Measurements from ENCODE around the gene CIZ1.
"Not testable (repeated sequence)": the region's sequence is repeated elsewhere in the genome, so short reads cannot be mapped to it uniquely, and the experiment has no call there.

Gene CIZ1

GRCh38 chr9:128191406-128192046 lies at the start of gene CIZ1:
Gene CIZ1, minus strand, starts transcription at chr9:128191572. Its CDS starts 715 bp downstream, at chr9:128190857.
- DNase-seq (ENCODE audit: low spot score), result peak; percentile 72

- no peak for DNase-seq (ENCODE audit: low spot score)
Observed at GRCh38 chr9:128233817-128234406, 42.5 kb upstream of the CIZ1 start.

GRCh38 chr9:128232528-128233428 lies 41.4 kb upstream of the CIZ1 start:
- no peak for DNase-seq (ENCODE audit: low spot score)

- DNase-seq (ENCODE audit: low spot score), result no peak
Observed at GRCh38 chr9:128231638-128232527, 40.5 kb upstream of the CIZ1 start.

- DNase-seq (ENCODE audit: low spot score), result not testable (repeated sequence)
Observed at GRCh38 chr9:128230897-128231296, 39.5 kb upstream of the CIZ1 start.

GRCh38 chr9:128226412-128226801 lies 35.0 kb upstream of the CIZ1 start:
- no peak for DNase-seq (ENCODE audit: low spot score)

- no peak for DNase-seq (ENCODE audit: low spot score)
Observed at GRCh38 chr9:128225770-128226411, 34.5 kb upstream of the CIZ1 start.

- no peak for DNase-seq (ENCODE audit: low spot score)
Observed at GRCh38 chr9:128224877-128225276, 33.5 kb upstream of the CIZ1 start.

GRCh38 chr9:128222880-128223670 lies 31.7 kb upstream of the CIZ1 start:
- DNase-seq (ENCODE audit: low spot score), result no peak

GRCh38 chr9:128222026-128222425 lies 30.7 kb upstream of the CIZ1 start:
- DNase-seq (ENCODE audit: low spot score), result no peak

GRCh38 chr9:128219831-128220230 lies 28.5 kb upstream of the CIZ1 start:
- DNase-seq (ENCODE audit: low spot score), result no peak

- peak; percentile 97 for DNase-seq (ENCODE audit: low spot score)
Observed at GRCh38 chr9:128218518-128219389, 27.4 kb upstream of the CIZ1 start.

- DNase-seq (ENCODE audit: low spot score), result no peak
Observed at GRCh38 chr9:128218172-128218517, 26.8 kb upstream of the CIZ1 start.

GRCh38 chr9:128216781-128217553 lies 25.6 kb upstream of the CIZ1 start:
- DNase-seq (ENCODE audit: low spot score), result no peak

GRCh38 chr9:128215491-128216409 lies 24.4 kb upstream of the CIZ1 start:
- no peak for DNase-seq (ENCODE audit: low spot score)

GRCh38 chr9:128214571-128215490 lies 23.5 kb upstream of the CIZ1 start:
- no peak for DNase-seq (ENCODE audit: low spot score)
